NCI-H345 treated with DMSO at 0.1 percent for 48 hours (cell line): ENCODE data around the gene LAMB2.

Source experiments
- DNase-seq: peaks from one replicate; lab custom pipeline; 2025; ENCODE audit not compliant: unreplicated experiment; lab: John Stamatoyannopoulos, UW

The LAMB2 gene

GRCh38 chr3:49076646-49077045 lies 56.2 kb downstream of the LAMB2 start:
- no peak for DNase-seq

- no peak for DNase-seq
These were observed 56.7 kb downstream of the LAMB2 start for GRCh38 chr3:49076116-49076515.
